Esophagus mucosa (tissue), 1 donor: ENCODE results near the gene ARF1. TPM values are rescaled to one million over a fixed set of nuclear protein-coding genes. Genes with fewer than 3 reads are reported as not detected.

Experiments used
- ATAC-seq: fragments of 200-7000 bp; cut with Tn5 transposase; one replicate; pipeline ENCODE4 v1.9.1; 2020
- total RNA-seq: library from RNA; stranded (reverse); gene quantifications from one replicate; pipeline ENCODE4 v1.2.4, GENCODE V29; 2023
- donor health status: DM: yes; HTN: yes; CAD: no.

ARF1 gene
- 273 TPM for total RNA-seq

DNA sequence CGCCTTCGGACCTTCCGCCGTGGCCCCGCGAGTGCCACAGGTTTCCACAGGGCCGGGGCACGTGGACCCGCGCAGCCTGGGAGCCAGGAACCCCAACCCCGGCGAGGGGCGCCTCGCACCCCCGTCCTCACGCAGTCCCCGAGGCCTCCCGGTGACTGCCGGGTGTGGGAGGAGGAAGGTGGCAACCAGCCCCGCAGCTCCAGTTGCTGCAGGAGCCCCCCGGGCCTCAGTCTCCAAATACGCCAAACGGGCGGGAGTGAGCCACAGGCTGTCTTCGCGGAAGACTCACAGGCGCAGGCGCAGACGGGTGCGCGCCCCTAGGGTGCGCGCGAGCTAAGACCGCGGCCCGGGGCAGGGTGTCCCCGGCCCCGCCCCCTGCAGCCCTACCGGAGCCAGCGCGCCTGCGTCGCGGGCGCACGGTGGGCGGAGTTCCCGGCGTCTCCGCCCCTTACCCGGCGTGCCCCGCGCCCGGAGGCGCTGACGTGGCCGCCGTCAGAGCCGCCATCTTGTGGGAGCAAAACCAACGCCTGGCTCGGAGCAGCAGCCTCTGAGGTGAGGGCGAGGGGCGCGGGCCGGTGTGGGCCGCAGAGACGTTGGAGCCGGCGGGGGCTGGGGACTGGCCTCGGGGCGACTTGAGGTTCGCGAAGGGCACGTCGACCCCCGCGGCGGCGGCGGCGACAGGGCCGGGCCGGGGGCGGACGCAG lies at the start of gene ARF1:
Gene ARF1, plus strand, starts transcription at position 495 of the 704 bp plus-strand sequence. CDS start 14,407 bp downstream, outside the sequence.
- peak; percentile 96 for ATAC-seq

DNA sequence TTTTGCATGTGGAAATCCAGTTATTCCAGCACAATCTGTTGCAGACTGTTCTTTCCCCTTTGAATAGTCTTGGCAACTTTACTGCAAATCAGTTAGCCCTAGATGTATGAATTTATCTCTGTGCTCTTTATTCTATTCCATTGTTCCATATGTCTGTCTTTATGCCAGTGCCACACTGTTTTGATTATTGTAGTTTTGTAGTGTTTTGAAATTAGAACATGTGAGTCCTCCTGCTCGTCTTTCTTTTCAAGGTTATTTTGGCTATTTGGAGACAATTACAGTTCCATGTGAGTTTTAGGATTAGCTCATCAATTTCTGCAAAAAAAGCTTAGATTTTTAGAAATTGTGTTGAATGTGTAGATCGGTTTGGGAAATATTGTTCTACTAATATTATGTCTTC lies 49.1 kb upstream of the ARF1 start:
- ATAC-seq = no peak

DNA sequence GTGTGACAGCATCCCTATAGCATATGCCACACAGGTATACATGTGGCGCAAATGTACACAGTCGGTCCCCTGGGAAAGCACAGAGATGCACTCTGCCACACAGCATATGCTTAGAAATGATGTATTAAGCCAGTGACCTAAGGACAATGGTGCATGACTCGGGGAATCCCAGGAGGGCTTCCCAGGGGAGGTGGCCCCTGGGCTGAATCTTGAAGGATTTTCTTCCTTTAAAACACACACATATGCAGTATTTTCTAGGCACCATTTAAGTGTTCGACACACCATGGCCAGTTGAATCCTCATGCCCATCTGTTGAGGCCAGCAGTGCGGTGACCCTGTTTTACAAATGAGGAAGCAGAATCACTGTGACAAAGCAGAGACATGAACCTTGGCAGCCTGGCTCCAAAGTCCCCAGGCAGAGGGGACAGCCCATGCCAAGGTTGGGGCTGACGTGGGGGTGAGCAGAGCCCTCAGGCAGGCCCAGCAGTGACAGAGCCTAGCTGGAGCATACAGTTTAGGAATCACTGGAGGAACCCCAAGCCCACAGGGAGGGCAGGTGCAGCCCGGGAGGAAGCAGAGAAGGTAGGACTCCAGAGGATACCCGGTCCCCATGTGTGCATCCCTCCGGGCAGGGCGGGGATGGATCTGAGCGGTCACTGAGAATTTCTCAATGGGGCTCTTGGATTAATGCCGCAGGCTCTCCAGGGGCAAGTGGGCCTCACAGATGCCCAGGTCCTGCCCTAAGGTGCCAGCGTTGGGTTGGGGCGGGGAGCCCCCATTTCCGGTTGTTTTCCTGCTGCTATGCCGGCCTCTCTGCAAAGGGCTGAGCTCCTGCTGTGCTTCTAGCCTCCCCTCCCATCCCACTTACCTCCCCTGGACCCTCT lies 47.3 kb upstream of the ARF1 start:
- ATAC-seq = no peak

DNA sequence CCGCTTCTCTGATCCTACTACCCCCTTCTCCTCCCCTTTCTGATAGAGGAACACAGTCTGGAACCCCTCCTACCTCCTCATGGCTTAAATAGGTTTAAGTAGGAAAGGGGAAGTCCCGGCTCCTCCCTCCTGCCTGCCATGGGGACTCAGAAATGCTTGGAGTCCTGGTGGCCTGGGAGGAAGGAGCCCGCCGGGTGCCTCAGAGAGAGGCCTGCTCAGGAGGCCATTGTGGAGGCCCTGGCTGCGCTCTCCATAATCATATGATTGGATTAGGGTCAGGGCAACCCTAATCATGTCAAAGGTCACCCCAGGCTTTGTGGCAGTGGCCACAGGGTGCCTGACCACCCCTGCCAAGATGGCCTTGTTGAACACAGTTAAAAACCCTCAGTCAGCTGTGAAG lies 46.7 kb upstream of the ARF1 start:
- no peak for ATAC-seq

DNA sequence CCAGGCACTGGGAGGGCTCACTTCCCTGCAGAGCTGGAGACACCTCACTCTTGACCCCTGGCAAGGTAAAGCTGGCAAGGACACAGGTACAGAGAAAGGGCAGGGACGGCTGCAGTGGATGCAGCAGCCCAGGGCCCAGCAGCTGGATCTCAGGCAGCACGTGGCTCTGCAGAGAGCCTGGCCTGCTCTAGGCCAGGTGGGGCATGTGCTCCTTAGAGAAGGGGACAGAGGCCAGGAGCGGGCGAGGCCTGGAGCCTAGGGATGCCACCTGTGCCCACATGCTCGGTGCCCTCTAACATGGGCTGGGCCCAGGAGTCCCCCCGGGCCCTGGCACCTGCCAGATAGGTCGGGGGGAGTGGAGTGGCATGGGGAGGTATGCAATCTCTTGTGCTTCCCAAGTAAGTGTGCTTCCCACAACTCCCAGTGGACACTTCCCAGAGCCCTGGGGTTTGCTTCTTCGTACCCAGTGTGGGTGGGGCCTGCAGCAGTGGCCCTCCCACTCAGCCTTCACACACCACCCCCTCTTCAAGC lies 45.7 kb upstream of the ARF1 start:
- no peak for ATAC-seq

DNA sequence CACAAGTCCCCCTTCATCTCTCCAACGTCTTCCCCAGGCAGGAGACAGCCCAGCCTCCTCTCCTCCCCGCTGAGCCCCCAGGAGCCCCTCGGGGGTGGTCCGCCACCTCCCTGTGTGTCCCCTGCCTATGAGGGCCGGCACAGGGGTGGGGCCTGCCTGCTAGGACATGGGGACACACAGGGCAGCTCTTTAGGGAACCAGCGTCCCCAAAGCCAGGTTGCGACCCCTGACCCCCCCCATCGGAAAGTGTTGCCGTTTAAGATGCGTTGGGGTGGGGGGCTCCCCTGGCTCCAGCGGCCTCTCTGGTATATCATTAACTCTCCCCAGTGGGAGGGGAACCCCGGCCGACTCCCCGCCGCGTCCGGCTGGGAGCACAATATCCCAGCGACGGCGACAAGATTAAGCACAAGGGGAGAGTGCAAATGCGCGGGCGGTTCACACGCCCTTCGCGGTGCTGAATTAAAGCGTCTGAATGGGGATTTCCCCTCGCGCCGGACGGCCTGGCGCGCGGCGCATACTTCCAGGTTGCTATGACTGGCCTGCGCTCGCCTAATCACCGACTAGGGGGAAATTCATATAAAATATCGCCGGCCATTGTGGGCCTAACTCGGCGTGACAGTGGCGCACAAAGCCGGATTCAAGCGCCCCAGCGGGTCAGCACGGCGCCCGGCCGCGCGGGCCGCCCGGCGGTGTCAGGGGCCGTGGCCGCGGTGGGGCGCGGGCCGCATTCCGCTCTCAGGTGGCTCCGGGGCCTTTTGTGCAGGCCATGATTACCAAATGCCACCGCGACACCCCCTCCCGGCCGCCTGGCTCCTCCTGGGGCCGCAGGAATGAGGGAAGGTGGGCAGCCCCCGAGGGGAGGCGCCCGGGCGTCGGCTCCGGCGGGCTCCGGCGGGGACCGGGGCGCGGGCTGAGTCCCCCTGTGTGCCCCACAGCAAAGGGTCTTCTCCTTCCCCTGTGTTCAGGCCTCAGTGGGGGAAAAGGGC lies 44.8 kb upstream of the ARF1 start:
- ATAC-seq = peak; percentile 81

DNA sequence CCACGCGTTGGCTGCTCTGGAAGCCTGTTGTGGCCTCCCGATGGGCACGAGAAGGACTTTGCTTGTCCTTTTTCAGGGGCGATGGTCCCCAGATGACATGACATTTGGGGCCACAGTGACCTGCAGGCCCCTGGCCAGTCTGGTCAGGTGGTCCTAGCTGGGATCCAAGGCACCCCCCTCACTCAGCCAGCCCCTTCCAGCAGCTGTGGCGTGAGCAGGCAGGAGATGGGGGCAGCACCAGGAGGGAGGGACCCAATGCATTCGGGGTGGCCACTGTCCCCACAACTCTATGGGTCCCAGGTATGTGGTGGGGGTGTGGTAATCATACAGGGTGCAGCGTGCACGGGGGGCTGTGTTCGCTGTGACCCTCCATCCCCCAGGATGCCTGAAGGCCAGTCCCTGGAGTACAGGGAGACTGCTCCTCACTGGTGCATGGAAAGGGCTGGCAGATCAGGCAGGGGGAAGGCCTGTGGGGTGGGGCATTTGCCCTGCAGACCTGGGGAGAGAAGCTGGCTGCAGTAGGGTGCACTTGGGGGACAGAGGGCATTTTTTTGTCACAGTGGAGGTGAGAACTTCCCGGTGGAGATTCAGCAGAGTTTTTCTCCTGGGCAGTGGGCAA lies 44.0 kb upstream of the ARF1 start:
- ATAC-seq = no peak

DNA sequence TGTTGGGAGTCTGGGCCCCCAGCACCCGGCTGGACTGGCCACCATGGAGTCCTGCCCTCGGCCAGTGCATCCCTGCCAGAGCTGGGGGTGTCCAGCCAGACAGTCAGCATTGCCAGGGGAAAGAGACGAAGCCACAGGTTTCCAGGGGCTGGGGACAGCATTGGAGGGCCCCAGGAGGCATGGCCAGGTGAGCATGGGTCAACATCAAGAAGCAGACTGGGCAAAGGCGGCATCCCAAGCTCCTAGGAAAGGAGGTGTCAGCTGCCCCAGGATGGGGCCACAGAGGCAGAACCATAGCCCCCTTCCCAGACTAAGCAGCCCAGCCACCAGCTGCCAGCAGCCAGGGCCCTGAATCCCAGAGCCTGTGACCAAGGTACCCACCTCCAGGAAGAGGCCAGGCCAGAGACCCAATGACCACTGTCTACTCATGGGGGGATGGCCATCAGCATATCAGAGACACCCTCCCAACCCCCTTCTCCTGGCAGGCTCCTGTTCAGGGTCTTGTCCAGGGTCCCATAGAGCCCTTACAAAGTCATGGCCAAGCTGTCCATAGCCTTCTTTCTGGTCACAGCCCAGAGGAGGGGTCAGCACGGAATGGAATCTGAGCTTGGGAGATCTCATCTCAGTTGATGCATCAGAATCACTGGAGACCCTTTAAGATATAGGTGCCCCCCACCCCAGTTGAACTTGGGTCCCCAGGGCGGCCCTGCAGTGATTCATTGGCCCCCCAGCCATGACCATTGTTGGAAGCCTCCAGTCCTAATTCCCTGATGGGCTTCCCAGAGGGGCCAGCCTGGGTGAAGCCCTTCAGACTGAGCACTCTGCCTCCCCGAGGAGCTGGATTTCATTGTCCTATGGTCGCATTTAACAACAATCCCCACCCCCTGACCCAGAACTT lies 43.3 kb upstream of the ARF1 start:
- ATAC-seq = no peak

DNA sequence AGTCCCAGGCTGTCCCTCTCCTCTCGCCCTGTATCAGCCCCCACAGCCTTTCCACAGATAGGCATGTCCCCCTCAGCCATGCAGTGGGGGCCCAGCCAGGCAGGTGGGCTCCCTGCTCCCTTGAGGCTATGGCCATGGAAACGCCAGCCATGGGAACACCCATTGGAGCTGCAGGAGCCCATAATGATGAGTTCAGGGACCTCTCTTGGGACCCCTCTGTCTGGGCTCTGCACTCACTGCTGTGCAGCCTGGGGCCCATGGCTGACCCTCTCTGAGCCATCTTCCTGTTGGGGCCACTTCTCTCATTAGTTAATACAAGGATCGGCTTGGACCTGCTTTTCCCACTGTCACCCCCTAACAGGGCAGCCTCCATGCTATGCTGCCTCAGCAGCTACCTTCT lies 42.5 kb upstream of the ARF1 start:
- ATAC-seq = no peak

DNA sequence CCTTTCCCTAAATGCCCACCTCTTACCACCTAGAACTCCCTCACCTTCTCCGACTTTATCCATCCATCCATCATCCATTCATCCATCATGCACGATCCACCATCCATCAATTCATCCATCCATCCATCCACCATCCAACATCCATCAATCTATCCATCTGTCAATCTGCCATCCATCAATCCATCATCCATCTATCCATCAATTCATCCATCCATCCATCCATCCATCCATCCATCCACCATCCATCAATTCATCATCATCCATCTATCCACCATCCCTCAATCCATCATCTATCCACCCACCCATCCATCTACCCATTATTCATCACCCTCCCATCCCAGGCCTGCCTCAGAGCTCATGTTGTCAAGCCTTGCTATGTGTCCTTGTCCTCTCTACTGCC lies 41.2 kb upstream of the ARF1 start:
- ATAC-seq = no peak

DNA sequence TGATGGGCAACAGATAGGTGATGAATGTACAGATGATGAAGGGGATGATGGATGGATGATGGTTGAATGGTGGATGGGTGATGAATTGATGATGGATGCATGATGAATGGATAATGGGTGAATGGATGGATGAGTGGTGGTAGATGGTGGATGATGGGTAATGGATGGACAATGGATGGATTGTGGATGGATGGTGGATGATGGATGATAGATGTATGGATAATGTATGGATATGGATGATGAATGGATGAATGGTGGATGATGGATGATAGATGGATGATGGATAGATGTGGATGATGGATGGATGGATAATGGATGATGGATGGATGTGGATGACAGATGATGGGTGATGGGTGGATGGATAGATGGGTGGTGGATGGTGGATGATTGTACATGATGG lies 40.0 kb upstream of the ARF1 start:
- ATAC-seq = no peak

DNA sequence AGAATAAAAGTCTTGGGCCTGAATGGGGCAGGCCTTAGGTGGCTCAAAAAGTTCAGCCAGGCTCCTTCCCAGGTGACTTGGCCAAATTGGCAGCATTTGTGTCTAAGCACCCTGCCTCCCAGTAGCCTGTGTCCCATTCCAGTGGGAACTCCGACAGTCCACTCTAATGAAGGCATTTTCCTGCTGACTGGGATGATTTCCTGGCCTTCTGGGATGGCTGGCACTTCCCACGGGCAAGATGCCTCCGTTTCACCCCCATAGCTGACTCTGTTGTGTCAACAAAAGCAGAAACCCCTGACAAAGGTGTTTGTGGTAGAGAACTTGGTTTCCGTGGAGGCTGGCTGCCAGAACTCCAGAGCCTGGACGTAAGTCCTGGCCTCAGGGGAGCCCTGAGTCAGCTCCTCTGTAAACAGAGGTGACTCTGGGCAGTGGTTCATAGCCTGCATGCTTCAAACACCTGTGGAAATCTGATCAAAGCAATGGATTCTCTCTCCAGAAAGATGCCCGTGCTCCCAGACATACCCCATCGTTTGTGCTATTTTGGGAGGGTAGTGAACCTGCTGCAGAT lies 39.1 kb upstream of the ARF1 start:
- peak; percentile 61 for ATAC-seq

DNA sequence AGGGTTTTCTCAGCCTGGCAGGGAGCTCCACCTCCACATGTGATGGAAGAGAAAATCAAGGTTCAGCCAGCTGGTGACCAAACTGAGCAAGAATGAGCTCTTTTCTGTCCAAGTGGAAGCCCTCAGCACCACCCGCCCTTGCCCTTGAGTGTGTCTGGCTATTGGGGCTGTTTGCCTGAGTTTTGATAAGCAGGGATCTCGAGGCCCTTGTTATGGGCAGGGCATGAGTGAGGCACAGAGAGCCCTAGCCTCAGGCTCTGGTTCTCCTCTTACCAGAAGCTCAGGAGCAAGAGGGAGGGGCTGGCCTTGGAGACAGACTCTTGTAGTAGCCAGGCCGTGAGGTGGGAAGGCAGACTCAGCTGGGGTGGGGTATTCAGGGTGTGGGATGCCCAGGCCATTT lies 37.5 kb upstream of the ARF1 start:
- no peak for ATAC-seq

DNA sequence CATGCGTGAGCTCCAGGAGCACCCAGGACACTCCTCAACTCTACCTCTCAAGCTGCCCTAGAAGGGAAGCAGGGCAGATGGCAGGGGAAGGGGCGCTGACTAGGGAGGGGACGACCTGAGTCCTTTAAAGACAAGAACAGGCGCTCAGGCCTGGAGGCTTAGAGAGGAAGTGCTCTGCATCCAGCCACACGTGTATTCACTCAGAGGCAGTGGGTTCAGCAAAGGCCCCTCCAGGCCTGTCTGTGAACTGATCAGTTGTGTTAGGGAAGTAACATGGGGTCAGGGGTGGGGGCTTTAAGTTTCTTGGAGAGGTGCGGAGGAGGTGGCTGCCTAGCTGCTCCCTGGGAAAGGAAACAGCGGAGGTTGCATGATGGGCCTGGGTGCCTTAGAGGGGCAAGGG lies 37.1 kb upstream of the ARF1 start:
- no peak for ATAC-seq

DNA sequence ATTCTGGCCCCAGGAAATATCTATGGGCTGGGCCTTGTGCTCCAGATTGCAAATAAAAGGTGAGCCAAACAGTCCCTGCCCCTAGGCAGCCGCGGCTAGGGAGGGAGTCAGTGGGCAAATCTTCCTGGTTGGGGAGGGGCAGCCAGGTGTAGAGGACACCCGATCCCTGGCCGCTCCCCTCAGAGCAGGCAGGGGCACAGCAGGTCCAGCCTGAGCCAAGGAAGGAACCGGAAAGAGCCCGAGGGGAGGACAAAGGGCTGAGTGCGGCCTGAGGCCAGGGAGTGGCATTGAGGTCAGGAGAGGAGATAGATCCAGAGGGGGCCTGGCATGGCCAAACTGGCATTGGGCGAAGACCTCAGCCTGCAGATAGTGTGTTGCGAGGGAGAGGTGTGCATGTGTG lies 36.6 kb upstream of the ARF1 start:
- no peak for ATAC-seq

DNA sequence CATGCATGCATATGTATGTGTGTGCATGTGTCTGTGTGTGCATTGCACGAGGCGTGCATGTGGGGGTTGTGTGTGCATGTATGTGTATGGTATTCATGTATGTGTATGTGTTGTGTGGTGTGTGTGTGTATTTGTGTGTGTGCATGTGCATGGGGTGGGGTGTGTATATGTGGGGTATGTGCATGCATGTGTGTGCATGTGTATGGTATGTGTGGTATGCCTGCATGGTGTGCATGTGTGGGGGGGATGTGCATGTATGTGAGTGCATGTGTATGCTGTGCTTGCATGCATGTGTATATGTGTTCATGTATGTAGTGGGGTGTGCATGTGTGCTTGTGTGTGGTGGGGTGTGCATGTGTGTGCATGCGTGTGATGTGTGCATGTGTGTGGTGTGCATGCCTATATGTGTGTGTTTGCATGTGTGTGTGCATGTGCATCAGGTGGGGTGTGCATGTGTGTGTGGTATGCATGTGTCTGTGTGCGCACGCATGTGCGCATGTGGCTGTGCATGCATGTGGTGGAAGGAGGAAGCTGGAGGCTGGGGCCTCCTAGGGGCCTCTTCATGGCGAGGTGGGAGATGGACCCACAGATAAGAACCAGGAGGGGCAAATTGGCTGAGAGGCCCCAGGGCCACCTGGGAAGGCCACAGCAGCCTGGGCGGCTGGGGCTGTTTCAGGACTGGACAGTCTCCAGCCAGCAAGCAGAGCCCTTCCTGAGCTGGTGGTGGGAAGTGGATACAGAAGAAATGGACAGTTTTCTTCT lies 35.9 kb upstream of the ARF1 start:
- ATAC-seq = no peak

DNA sequence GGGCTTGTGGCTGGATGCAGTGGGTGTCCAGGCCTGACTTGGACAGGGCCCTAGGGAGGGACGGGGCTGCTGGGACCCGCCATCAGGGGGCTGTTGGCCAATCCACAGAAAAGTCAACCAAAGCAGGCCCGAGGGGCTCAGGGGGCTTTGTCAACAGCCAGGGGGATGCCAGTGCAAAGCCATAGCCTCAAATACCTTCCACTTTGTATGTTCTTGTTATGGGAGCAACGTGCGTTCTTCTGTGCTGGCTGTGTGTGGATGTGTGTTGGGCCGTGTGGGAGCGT lies 35.4 kb upstream of the ARF1 start:
- no peak for ATAC-seq

DNA sequence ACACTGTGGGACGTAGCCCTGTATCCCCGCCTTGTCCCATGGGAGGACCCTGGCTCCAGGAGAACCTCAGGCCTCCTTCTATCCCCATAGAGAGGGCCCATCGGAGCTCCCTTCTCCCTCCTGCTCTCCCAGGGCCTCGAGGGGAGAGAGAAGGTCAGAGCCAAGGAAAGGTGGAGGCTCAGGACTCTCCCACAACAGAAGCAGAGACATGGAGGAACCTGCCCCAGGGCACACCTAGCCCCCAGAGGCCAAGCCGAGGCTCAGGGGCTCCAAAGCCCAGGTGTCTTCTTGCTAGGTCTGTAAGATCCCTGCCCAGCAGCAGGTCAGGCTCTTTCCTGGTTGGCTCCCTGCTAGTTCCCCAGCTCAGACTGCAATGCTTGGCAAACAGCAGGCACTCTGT lies 34.4 kb upstream of the ARF1 start:
- no peak for ATAC-seq

DNA sequence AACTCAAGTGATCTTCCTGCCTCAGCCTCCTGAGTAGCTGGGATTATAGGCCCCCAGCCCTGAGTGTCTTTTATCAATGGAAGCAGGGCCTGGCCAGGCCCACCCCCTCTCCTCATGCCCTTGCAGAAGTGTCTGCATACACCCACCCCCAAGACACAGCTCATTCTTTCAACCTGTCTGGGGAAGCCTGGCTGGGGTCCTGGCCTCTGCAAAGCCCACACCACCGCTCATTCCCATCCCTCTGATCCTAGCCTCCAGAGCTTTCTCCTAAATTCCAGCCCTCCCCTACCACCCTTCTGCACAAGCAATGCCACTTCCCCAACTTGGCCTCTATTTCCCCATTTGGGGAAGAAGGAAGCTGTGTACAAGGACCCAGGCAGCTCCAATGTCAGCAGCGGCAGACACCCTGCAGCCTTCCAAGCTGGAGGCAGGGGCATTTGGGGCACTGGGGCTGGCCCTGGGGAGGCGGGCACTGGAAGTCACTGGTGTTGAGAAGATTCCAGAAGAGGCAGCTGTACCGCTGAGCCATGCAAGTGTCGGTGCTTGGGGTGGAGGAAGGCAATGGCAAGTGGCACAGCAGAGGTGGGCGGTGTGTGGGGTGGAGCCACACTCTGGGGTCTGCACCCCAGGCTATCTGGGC lies 33.7 kb upstream of the ARF1 start:
- no peak for ATAC-seq
